Mesenchymal stem cell (in vitro differentiated cells and primary cell): ENCODE data around the gene PIP5K1B.
A peak's percentile ranks its signal among the peaks of the same experiment; 100 is the strongest.

Experiments used
- DNase-seq: peaks from one replicate; pipeline ENCODE4 v3.0.0-alpha.2; 2013
- H2AFZ ChIP-seq: one replicate; pipeline ENCODE4 v1.6.1; 2013; ENCODE audit warnings: low read depth, mild to moderate bottlenecking, control low read depth, inconsistent platforms, low read length, moderate library complexity
- H2AK5ac ChIP-seq: 2 replicates; pipeline ENCODE4 v1.6.1; 2013; ENCODE audit warnings: low read length, moderate library complexity, mild to moderate bottlenecking, inconsistent platforms; ENCODE audit not compliant: severe bottlenecking
- H2BK120ac ChIP-seq: one replicate; pipeline ENCODE4 v1.6.1; 2013; ENCODE audit warnings: low read depth, mild to moderate bottlenecking, inconsistent platforms, low read length, moderate library complexity
- H2BK12ac ChIP-seq, 2 experiments: one replicate each; pipeline ENCODE4 v1.6.1; 2013; ENCODE audit warnings: inconsistent platforms in 2 of 2, low read length in 2 of 2, mild to moderate bottlenecking in 2 of 2, moderate library complexity in 2 of 2, control low read depth in 1 of 2
- H2BK15ac ChIP-seq: one replicate; pipeline ENCODE4 v1.6.1; 2013; ENCODE audit warnings: mild to moderate bottlenecking, low read depth, inconsistent platforms; ENCODE audit not compliant: poor library complexity, severe bottlenecking
- H2BK5ac ChIP-seq: 2 replicates; pipeline ENCODE4 v1.6.1; 2013; ENCODE audit warnings: low read depth, mild to moderate bottlenecking, low read length, control low read depth, inconsistent platforms; ENCODE audit not compliant: poor library complexity, severe bottlenecking
- H3K14ac ChIP-seq, 2 experiments: one replicate each; pipeline ENCODE4 v1.6.1; 2013; ENCODE audit warnings: inconsistent platforms in 2 of 2, low read length in 2 of 2, control low read depth in 1 of 2, mild to moderate bottlenecking in 1 of 2, moderate library complexity in 1 of 2
- H3K18ac ChIP-seq, 2 experiments: one replicate each; pipeline ENCODE4 v1.6.1; 2013; ENCODE audit warnings: inconsistent platforms in 2 of 2, low read length in 2 of 2, control low read depth in 1 of 2, low read depth in 1 of 2, mild to moderate bottlenecking in 1 of 2
- H3K23ac ChIP-seq, 2 experiments: one replicate each; pipeline ENCODE4 v1.6.1; 2013; ENCODE audit warnings: inconsistent platforms in 2 of 2, low read length in 2 of 2, mild to moderate bottlenecking in 2 of 2, moderate library complexity in 2 of 2, control low read depth in 1 of 2
- H3K27ac ChIP-seq: 2 replicates; pipeline ENCODE4 v1.5.1; 2013; ENCODE audit warnings: mild to moderate bottlenecking, moderate library complexity, low read length, control low read depth, inconsistent platforms; ENCODE audit not compliant: poor library complexity, severe bottlenecking
- H3K27me3 ChIP-seq, 2 experiments: 2 replicates each; pipeline versions ENCODE4 v1.6.1 to v1.7.0; 2013; ENCODE audit warnings: low read length in 2 of 2, mild to moderate bottlenecking in 2 of 2, moderate library complexity in 2 of 2, control low read depth in 1 of 2, inconsistent platforms in 1 of 2; ENCODE audit not compliant: control insufficient read depth in 1 of 2, insufficient read depth in 1 of 2
- H3K36me3 ChIP-seq, 2 experiments: 2 replicates each; pipeline versions ENCODE4 v1.6.1 to v1.7.0; 2013; ENCODE audit warnings: low read length in 2 of 2, control low read depth in 1 of 2, inconsistent platforms in 1 of 2, low read depth in 1 of 2, mild to moderate bottlenecking in 1 of 2; ENCODE audit not compliant: insufficient read depth in 2 of 2, control insufficient read depth in 1 of 2
- H3K4ac ChIP-seq, 2 experiments: one replicate each; pipeline ENCODE4 v1.6.1; 2013; ENCODE audit warnings: inconsistent platforms in 2 of 2, low read length in 2 of 2, mild to moderate bottlenecking in 2 of 2, moderate library complexity in 2 of 2, control low read depth in 1 of 2, low read depth in 1 of 2
- H3K4me1 ChIP-seq: 2 replicates; pipeline ENCODE4 v1.6.1; 2013; ENCODE audit warnings: low read depth, low read length, control low read depth; ENCODE audit not compliant: control insufficient read depth, insufficient read depth
- H3K4me2 ChIP-seq: 2 replicates; pipeline ENCODE4 v1.6.1; 2013; ENCODE audit warnings: low read length, mild to moderate bottlenecking, inconsistent platforms; ENCODE audit not compliant: poor library complexity, severe bottlenecking
- H3K4me3 ChIP-seq, 2 experiments: 2 replicates each; pipeline versions ENCODE4 v1.5.1 to v1.7.0; 2013; ENCODE audit warnings: low read length in 2 of 2, mild to moderate bottlenecking in 2 of 2, control low read depth in 1 of 2, low read depth in 1 of 2; ENCODE audit not compliant: insufficient read depth in 1 of 2
- H3K79me1 ChIP-seq: replicated peaks from 2 replicates; pipeline ENCODE4 v1.6.1; 2013; ENCODE audit warnings: mild to moderate bottlenecking, control low read depth, low read length, inconsistent platforms; ENCODE audit not compliant: poor library complexity, severe bottlenecking
- H3K9ac ChIP-seq: 2 replicates; pipeline ENCODE4 v1.7.0; 2013; ENCODE audit warnings: mild to moderate bottlenecking, low read length, moderate library complexity
- H3K9me3 ChIP-seq: 2 replicates; pipeline ENCODE4 v1.7.0; 2013; ENCODE audit warnings: mild to moderate bottlenecking, low read length; ENCODE audit not compliant: control insufficient read depth
- H4K8ac ChIP-seq: one replicate; pipeline ENCODE4 v1.6.1; 2013; ENCODE audit warnings: inconsistent platforms, mild to moderate bottlenecking, low read length, moderate library complexity
- H4K91ac ChIP-seq: one replicate; pipeline ENCODE4 v1.6.1; 2013; ENCODE audit warnings: mild to moderate bottlenecking, low read length, inconsistent platforms
- WGBS: methylation state at CpG from one replicate; pipeline ENCODE4 v1.1.7; 2013; ENCODE audit warnings: mixed read lengths; 5-methylcytosine and 5-hydroxymethylcytosine counted together

PIP5K1B gene

GRCh38 chr9:68895741-68896478, 190.9 kb downstream of the PIP5K1B start:
- Histone ChIP-seq H3K9ac (peak overlapping the region; percentile 66), H2BK12ac (no peak overlapping the region), H2BK120ac (no peak overlapping the region), H2AK5ac (no peak overlapping the region), H4K8ac (no peak overlapping the region), H3K4ac (no peak overlapping the region), H3K14ac (no peak overlapping the region), H2BK5ac (no peak overlapping the region), H3K27me3 (peaks cover 0 to 9% of the 10 kb centered on the region in 2 experiments), H2BK15ac (no peak overlapping the region), H3K4me1 (no peaks in the 10 kb centered on the region), H3K4me2 (no peak overlapping the region), H3K27ac (no peak overlapping the region), H2AFZ (no peak overlapping the region), H3K4me3 (peak overlapping the region in 1 of 2 experiments; percentile 66), H4K91ac (no peak overlapping the region), H3K18ac (no peak overlapping the region), H3K9me3 (no peaks in the 10 kb centered on the region), H3K79me1 (no peaks in the 10 kb centered on the region), H3K36me3 (no peaks in the 10 kb centered on the region), H3K23ac (no peak overlapping the region)
- DNase-seq = peak; percentile 44
- 60% methylated on average over 3 of the region's 6 CpGs for WGBS

- no peak overlapping the region for H2AFZ ChIP-seq
- H3K18ac ChIP-seq = no peak overlapping the region
- no peak overlapping the region for H3K23ac ChIP-seq
- peaks cover 0 to 9% of the 10 kb centered on the region in 2 experiments for H3K27me3 ChIP-seq
- H3K27ac ChIP-seq = no peak overlapping the region
- peak overlapping the region in 1 of 2 experiments; percentile 66 for H3K4me3 ChIP-seq
- H3K79me1 ChIP-seq = no peaks in the 10 kb centered on the region
- no peak overlapping the region for H2AK5ac ChIP-seq
- peak overlapping the region; percentile 66 for H3K9ac ChIP-seq
- H2BK15ac ChIP-seq = no peak overlapping the region
- H2BK5ac ChIP-seq = no peak overlapping the region
- no peak overlapping the region for H4K8ac ChIP-seq
- H2BK120ac ChIP-seq = no peak overlapping the region
- no peak for DNase-seq
- H3K4me2 ChIP-seq = no peak overlapping the region
- no peak overlapping the region for H3K14ac ChIP-seq
- no peaks in the 10 kb centered on the region for H3K36me3 ChIP-seq
- no peaks in the 10 kb centered on the region for H3K4me1 ChIP-seq
- no peak overlapping the region for H2BK12ac ChIP-seq
- WGBS = 75% methylated on average over 1 of the region's 1 CpG
- H4K91ac ChIP-seq = no peak overlapping the region
- H3K9me3 ChIP-seq = no peaks in the 10 kb centered on the region
- no peak overlapping the region for H3K4ac ChIP-seq
Observed at GRCh38 chr9:68896486-68896885, 191.4 kb downstream of the PIP5K1B start.

- Histone ChIP-seq H3K4me2 (no peak overlapping the region), H3K27ac (no peak overlapping the region), H3K14ac (no peak overlapping the region), H3K27me3 (peaks cover 0 to 9% of the 10 kb centered on the region in 2 experiments), H2BK5ac (no peak overlapping the region), H3K23ac (peak overlapping the region in 1 of 2 experiments; percentile 72), H4K91ac (no peak overlapping the region), H4K8ac (no peak overlapping the region), H2BK120ac (no peak overlapping the region), H3K4me1 (no peaks in the 10 kb centered on the region), H2AFZ (no peak overlapping the region), H2AK5ac (no peak overlapping the region), H3K4me3 (no peak overlapping the region), H2BK12ac (no peak overlapping the region), H3K4ac (no peak overlapping the region), H2BK15ac (no peak overlapping the region), H3K36me3 (no peaks in the 10 kb centered on the region), H3K9ac (no peak overlapping the region), H3K79me1 (no peaks in the 10 kb centered on the region), H3K9me3 (no peaks in the 10 kb centered on the region), H3K18ac (no peak overlapping the region)
- no peak for DNase-seq
- 42% methylated on average over 5 of the region's 5 CpGs for WGBS
Observed at GRCh38 chr9:68897577-68898145, 192.6 kb downstream of the PIP5K1B start.

GRCh38 chr9:68898781-68899439, 193.9 kb downstream of the PIP5K1B start:
- Histone ChIP-seq H2BK120ac (no peak overlapping the region), H3K36me3 (no peaks in the 10 kb centered on the region), H3K4me2 (no peak overlapping the region), H3K23ac (no peak overlapping the region), H4K91ac (no peak overlapping the region), H3K14ac (no peak overlapping the region), H3K27ac (no peak overlapping the region), H2AK5ac (no peak overlapping the region), H2BK15ac (no peak overlapping the region), H4K8ac (no peak overlapping the region), H3K4me3 (no peak overlapping the region), H2AFZ (no peak overlapping the region), H3K79me1 (no peaks in the 10 kb centered on the region), H3K9ac (no peak overlapping the region), H3K18ac (no peak overlapping the region), H2BK5ac (no peak overlapping the region), H3K9me3 (no peaks in the 10 kb centered on the region), H3K4ac (no peak overlapping the region), H2BK12ac (no peak overlapping the region), H3K27me3 (peaks cover 0 to 9% of the 10 kb centered on the region in 2 experiments), H3K4me1 (no peaks in the 10 kb centered on the region)
- WGBS = 81% methylated on average over 6 of the region's 6 CpGs
- no peak for DNase-seq
